ENCODE data around the gene KCNS3. TPM values are rescaled to one million over a fixed set of nuclear protein-coding genes. Genes with fewer than 3 reads are reported as not detected.
A peak's percentile ranks its signal among the peaks of the same experiment; 100 is the strongest.

The KCNS3 gene
- total and polyA plus RNA-seq, 2 of the 4 experiments (the other 2 are of a cell fraction) = 2.9 to 4.3 TPM

DNA sequence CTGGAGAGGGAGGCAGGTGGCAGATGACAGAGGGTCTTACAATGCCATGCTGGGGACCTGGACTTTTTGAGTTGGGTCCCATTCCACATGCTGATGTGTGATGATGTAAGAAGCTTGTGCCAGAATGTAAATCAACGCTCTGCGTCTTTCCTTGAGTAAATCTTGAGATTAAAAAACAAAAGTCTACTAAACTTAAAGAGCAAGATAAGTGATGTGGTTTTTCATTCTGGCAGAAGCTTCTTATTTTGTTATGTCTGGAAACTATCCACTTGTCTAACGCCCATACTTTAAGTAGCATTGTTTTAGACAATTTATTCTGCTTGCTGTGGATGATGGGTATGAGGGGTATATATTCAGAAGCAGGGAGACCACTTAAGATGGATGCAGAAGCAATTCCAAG, 94.5 kb downstream of the KCNS3 start:
- Histone ChIP-seq H3K36me3 (ENCODE audit: control insufficient read depth, insufficient read depth, low read length) (no peaks in the 10 kb centered on the region), H4K8ac (ENCODE audit: low read depth in 2 of 2, low read length in 2 of 2) (no peak overlapping the region), H2BK20ac (ENCODE audit: low read depth, low read length) (peak overlapping the region; percentile 16; the same call in 1 of the 2 replicates), H2AFZ (replicated peaks; ENCODE audit: low read length, poor library complexity) (no peak overlapping the region), H3K9ac (ENCODE audit: low read depth, low read length) (no peak overlapping the region), H3K23ac (ENCODE audit: low read depth, low read length) (no peak overlapping the region), H2AK5ac (ENCODE audit: low read depth, low read length) (peak overlapping the region; percentile 10; the same call in 1 of the 2 replicates), H3K4ac (ENCODE audit: low read depth, low read length) (no peak overlapping the region), H3K14ac (replicated peaks; ENCODE audit: low read depth, low read length) (no peak overlapping the region), H3K4me1 (ENCODE audit: control insufficient read depth, insufficient read depth, low read length) (peaks cover 29% of the 10 kb centered on the region), H3K18ac (ENCODE audit: low read depth, low read length) (no peak overlapping the region), H4K20me1 (ENCODE audit: insufficient read depth, low read length) (no peaks in the 10 kb centered on the region), H2BK120ac (ENCODE audit: low read depth, low read length) (no peak overlapping the region), H3K4me2 (ENCODE audit: low read depth, low read length) (no peak overlapping the region), H2AK9ac (replicated peaks; ENCODE audit: low read depth, low read length, poor library complexity) (no peak overlapping the region), H2BK5ac (ENCODE audit: low read depth, low read length, poor library complexity, severe bottlenecking) (no peak overlapping the region), H3K27ac (ENCODE audit: insufficient read depth, low read length) (no peak overlapping the region), H3K79me1 (ENCODE audit: low read depth in 1 of 2, low read length in 2 of 2) (no peaks in the 10 kb centered on the region), H4K5ac (ENCODE audit: low read depth, low read length) (no peak overlapping the region), H2BK15ac (ENCODE audit: low read depth, low read length) (no peak overlapping the region; the same call in 2 of the 3 replicates), H3K56ac (ENCODE audit: extremely low read depth, insufficient read depth, low read length) (no peak overlapping the region), H3K4me3 (ENCODE audit: insufficient read depth, low read depth, low read length) (no peak overlapping the region), H3K9me3 (ENCODE audit: control insufficient read depth, insufficient read depth, low read length) (no peaks in the 10 kb centered on the region), H3K9me1 (ENCODE audit: insufficient read depth, low read length) (peaks cover 19% of the 10 kb centered on the region), H4K91ac (ENCODE audit: insufficient read depth, low read depth, low read length) (no peak overlapping the region), H3K27me3 (ENCODE audit: control insufficient read depth, insufficient read depth, low read length) (no peaks in the 10 kb centered on the region)
- no CpG with 5 or more reads among the region's 3 CpGs for WGBS, 2 experiments (ENCODE audit: extremely low coverage in 2 of 2, insufficient read length in 1 of 2)
- no peak for TF ChIP-seq NFE2L2 (IDR thresholded peaks at IDR 0.05; ENCODE audit: low read depth, low read length)
- TF ChIP-seq, protein P1, sequence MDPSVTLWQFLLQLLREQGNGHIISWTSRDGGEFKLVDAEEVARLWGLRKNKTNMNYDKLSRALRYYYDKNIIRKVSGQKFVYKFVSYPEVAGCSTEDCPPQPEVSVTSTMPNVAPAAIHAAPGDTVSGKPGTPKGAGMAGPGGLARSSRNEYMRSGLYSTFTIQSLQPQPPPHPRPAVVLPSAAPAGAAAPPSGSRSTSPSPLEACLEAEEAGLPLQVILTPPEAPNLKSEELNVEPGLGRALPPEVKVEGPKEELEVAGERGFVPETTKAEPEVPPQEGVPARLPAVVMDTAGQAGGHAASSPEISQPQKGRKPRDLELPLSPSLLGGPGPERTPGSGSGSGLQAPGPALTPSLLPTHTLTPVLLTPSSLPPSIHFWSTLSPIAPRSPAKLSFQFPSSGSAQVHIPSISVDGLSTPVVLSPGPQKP (IDR thresholded peaks at IDR 0.05; ENCODE audit: borderline replicate concordance, low read depth, low read length) = no peak
- TF ChIP-seq FOS (IDR thresholded peaks at IDR 0.05; ENCODE audit: low read depth, low read length) = no peak
- TF ChIP-seq POLR2A (IDR thresholded peaks at IDR 0.05; ENCODE audit: low read depth, low read length) = no peak
- no peak for TF ChIP-seq MAFK (IDR thresholded peaks at IDR 0.05; ENCODE audit: low read depth, low read length)
- no peak for TF ChIP-seq BHLHE40 (IDR thresholded peaks at IDR 0.05; ENCODE audit: low read depth, low read length)
- no peak for TF ChIP-seq RCOR1 (IDR thresholded peaks at IDR 0.05; ENCODE audit: insufficient replicate concordance, low read length)
- no peak for TF ChIP-seq MXI1 (IDR thresholded peaks at IDR 0.05; ENCODE audit: borderline replicate concordance, low read depth, low read length)
- TF ChIP-seq RFX5 (IDR thresholded peaks at IDR 0.05; ENCODE audit: low read depth, low read length) = no peak
- TF ChIP-seq, protein P2, sequence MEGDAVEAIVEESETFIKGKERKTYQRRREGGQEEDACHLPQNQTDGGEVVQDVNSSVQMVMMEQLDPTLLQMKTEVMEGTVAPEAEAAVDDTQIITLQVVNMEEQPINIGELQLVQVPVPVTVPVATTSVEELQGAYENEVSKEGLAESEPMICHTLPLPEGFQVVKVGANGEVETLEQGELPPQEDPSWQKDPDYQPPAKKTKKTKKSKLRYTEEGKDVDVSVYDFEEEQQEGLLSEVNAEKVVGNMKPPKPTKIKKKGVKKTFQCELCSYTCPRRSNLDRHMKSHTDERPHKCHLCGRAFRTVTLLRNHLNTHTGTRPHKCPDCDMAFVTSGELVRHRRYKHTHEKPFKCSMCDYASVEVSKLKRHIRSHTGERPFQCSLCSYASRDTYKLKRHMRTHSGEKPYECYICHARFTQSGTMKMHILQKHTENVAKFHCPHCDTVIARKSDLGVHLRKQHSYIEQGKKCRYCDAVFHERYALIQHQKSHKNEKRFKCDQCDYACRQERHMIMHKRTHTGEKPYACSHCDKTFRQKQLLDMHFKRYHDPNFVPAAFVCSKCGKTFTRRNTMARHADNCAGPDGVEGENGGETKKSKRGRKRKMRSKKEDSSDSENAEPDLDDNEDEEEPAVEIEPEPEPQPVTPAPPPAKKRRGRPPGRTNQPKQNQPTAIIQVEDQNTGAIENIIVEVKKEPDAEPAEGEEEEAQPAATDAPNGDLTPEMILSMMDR (conservative IDR thresholded peaks at IDR 0.05; ENCODE audit: low read depth, low read length) = no peak
- no peak for TF ChIP-seq RAD21 (IDR thresholded peaks at IDR 0.05; ENCODE audit: low read length)
- no peak for TF ChIP-seq CHD1 (IDR thresholded peaks at IDR 0.05; ENCODE audit: low read depth, low read length)
- TF ChIP-seq MAZ (IDR thresholded peaks at IDR 0.05; ENCODE audit: borderline replicate concordance, low read depth, low read length) = no peak
- TF ChIP-seq SMC3 (IDR thresholded peaks at IDR 0.05; ENCODE audit: low read depth, low read length) = no peak
- ChIA-PET CTCF (no interaction called here), POLR2A (ENCODE audit: unreplicated experiment) (no interaction called here)
- dilution Hi-C loops (cut with HindIII; ENCODE audit: low sequenced_read_pairs, unreplicated experiment) (no loop called here), in situ Hi-C loops (cut with MboI; ENCODE audit: low sequenced_read_pairs) (loop anchor here (10.0 kb wide), 1 partner anchor 392 kb away; no protein-coding TSS in a partner anchor), intact Hi-C loops (cut with micrococcal nuclease) (no loop called here)
- DNase-seq = no peak
- no peak for ATAC-seq (ENCODE audit: low read depth)
- BruUV-seq (replicated peaks) = no TSS peak

Data from IMR-90 (cell line).